HEK293 (cell line): Measurements from ENCODE around the gene NOS1AP.
A peak's percentile ranks its signal among the peaks of the same experiment; 100 is the strongest.

Experiments used
- BCL11A ChIP-seq: fragments of 450-650 bp; formaldehyde crosslinking; IDR thresholded peaks from 2 replicates; pipeline ENCODE4 v1.5.1; 2016; ENCODE audit warnings: low read depth, missing biosample characterization, missing genetic modification characterization
- GFI1B ChIP-seq: fragments of 450-650 bp; formaldehyde crosslinking; IDR thresholded peaks from 2 replicates; pipeline ENCODE4 v1.5.1; 2016; ENCODE audit warnings: missing biosample characterization, missing genetic modification characterization
- GLIS1 ChIP-seq: fragments of 450-650 bp; formaldehyde crosslinking; IDR thresholded peaks from 2 replicates; pipeline ENCODE4 v1.5.1; 2016; ENCODE audit warnings: missing biosample characterization, missing genetic modification characterization
- GLIS2 ChIP-seq: fragments of 450-650 bp; formaldehyde crosslinking; IDR thresholded peaks from 2 replicates; pipeline ENCODE4 v1.5.1; 2016; ENCODE audit warnings: missing biosample characterization, missing genetic modification characterization
- HOXD13 ChIP-seq: sonication (generic); formaldehyde crosslinking; IDR thresholded peaks from 2 replicates; pipeline ENCODE4 v1.8.0; 2022; ENCODE audit warnings: missing genetic modification reagents, borderline replicate concordance
- KLF7 ChIP-seq: fragments of 450-650 bp; formaldehyde crosslinking; IDR thresholded peaks from 2 replicates; pipeline ENCODE4 v1.5.1; 2016; ENCODE audit warnings: missing biosample characterization, missing genetic modification characterization, borderline replicate concordance
- TRIM28 ChIP-seq: IDR thresholded peaks from 2 replicates; pipeline ENCODE4 v1.6.1; 2011; ENCODE audit warnings: low read length, control low read depth, borderline replicate concordance
- YY2 ChIP-seq: fragments of 450-650 bp; formaldehyde crosslinking; IDR thresholded peaks from 2 replicates; pipeline ENCODE4 v1.5.1; 2016; ENCODE audit warnings: missing biosample characterization, missing genetic modification characterization
- ZEB2 ChIP-seq: fragments of 450-650 bp; formaldehyde crosslinking; IDR thresholded peaks from 2 replicates; pipeline ENCODE4 v1.5.1; 2016; ENCODE audit warnings: missing biosample characterization, missing genetic modification characterization
- ZNF132 ChIP-seq: fragments of 450-650 bp; formaldehyde crosslinking; IDR thresholded peaks from 2 replicates; pipeline ENCODE4 v1.5.1; 2017; ENCODE audit warnings: missing biosample characterization, missing genetic modification characterization, borderline replicate concordance
- ZNF175 ChIP-seq: fragments of 450-650 bp; formaldehyde crosslinking; IDR thresholded peaks from 2 replicates; pipeline ENCODE4 v1.5.1; 2016; ENCODE audit warnings: missing biosample characterization, missing genetic modification characterization
- ZNF23 ChIP-seq: fragments of 450-650 bp; formaldehyde crosslinking; IDR thresholded peaks from 2 replicates; pipeline ENCODE4 v1.5.1; 2016; ENCODE audit warnings: missing biosample characterization, missing genetic modification characterization, borderline replicate concordance
- ZNF239 ChIP-seq: fragments of 450-650 bp; formaldehyde crosslinking; IDR thresholded peaks from 2 replicates; pipeline ENCODE4 v1.5.1; 2016; ENCODE audit warnings: missing biosample characterization, missing genetic modification characterization
- ZNF266 ChIP-seq: fragments of 450-650 bp; formaldehyde crosslinking; IDR thresholded peaks from 2 replicates; pipeline ENCODE4 v1.5.1; 2016; ENCODE audit warnings: missing biosample characterization, missing genetic modification characterization, low read depth
- ZNF280C ChIP-seq: fragments of 450-650 bp; formaldehyde crosslinking; IDR thresholded peaks from 2 replicates; pipeline ENCODE4 v1.5.1; 2016; ENCODE audit warnings: missing biosample characterization, missing genetic modification characterization
- ZNF292 ChIP-seq: fragments of 450-650 bp; formaldehyde crosslinking; IDR thresholded peaks from 2 replicates; pipeline ENCODE4 v1.5.1; 2016; ENCODE audit warnings: low read depth, missing biosample characterization, missing genetic modification characterization, borderline replicate concordance
- ZNF311 ChIP-seq: fragments of 450-650 bp; formaldehyde crosslinking; IDR thresholded peaks from 2 replicates; pipeline ENCODE4 v1.5.1; 2017; ENCODE audit warnings: missing biosample characterization, missing genetic modification characterization, borderline replicate concordance
- ZNF335 ChIP-seq: fragments of 450-650 bp; formaldehyde crosslinking; conservative IDR thresholded peaks from 2 replicates; pipeline ENCODE4 v1.5.1; 2016; ENCODE audit warnings: missing biosample characterization, missing genetic modification characterization
- ZNF37A ChIP-seq: fragments of 450-650 bp; IDR thresholded peaks from 2 replicates; pipeline ENCODE4 v1.5.1; 2018; ENCODE audit warnings: missing biosample characterization, missing genetic modification characterization
- ZNF394 ChIP-seq: fragments of 450-650 bp; formaldehyde crosslinking; IDR thresholded peaks from 2 replicates; pipeline ENCODE4 v1.5.1; 2016; ENCODE audit warnings: missing biosample characterization, missing genetic modification characterization, mild to moderate bottlenecking, moderate library complexity, borderline replicate concordance
- ZNF416 ChIP-seq: fragments of 450-650 bp; formaldehyde crosslinking; IDR thresholded peaks from 2 replicates; pipeline ENCODE4 v1.5.1; 2016; ENCODE audit warnings: missing biosample characterization, missing genetic modification characterization
- ZNF433 ChIP-seq: fragments of 450-650 bp; formaldehyde crosslinking; IDR thresholded peaks from 2 replicates; pipeline ENCODE4 v1.5.1; 2016; ENCODE audit warnings: missing biosample characterization, missing genetic modification characterization, low read depth
- ZNF626 ChIP-seq: fragments of 450-650 bp; sonication (Bioruptor Pico); formaldehyde crosslinking; IDR thresholded peaks from 2 replicates; pipeline ENCODE4 v1.5.1; 2018; ENCODE audit warnings: missing biosample characterization, missing genetic modification characterization, inconsistent platforms
- ZNF707 ChIP-seq: fragments of 450-650 bp; formaldehyde crosslinking; IDR thresholded peaks from 2 replicates; pipeline ENCODE4 v1.5.1; 2016; ENCODE audit warnings: missing biosample characterization, missing genetic modification characterization
- ZNF777 ChIP-seq: fragments of 450-650 bp; formaldehyde crosslinking; IDR thresholded peaks from 2 replicates; pipeline ENCODE4 v1.5.1; 2017; ENCODE audit warnings: missing biosample characterization, missing genetic modification characterization, borderline replicate concordance
- ZNF792 ChIP-seq: fragments of 450-650 bp; formaldehyde crosslinking; IDR thresholded peaks from 2 replicates; pipeline ENCODE4 v1.5.1; 2016; ENCODE audit warnings: missing biosample characterization, missing genetic modification characterization
- ZSCAN18 ChIP-seq: fragments of 450-650 bp; formaldehyde crosslinking; IDR thresholded peaks from 2 replicates; pipeline ENCODE4 v1.5.1; 2016; ENCODE audit warnings: missing biosample characterization, missing genetic modification characterization
- TF ChIP-seq, protein P1 (sequence below): fragments of 450-650 bp; formaldehyde crosslinking; IDR thresholded peaks from 2 replicates; pipeline ENCODE4 v1.5.1; 2016; ENCODE audit warnings: missing biosample characterization, missing genetic modification characterization
- TF ChIP-seq, protein P2 (sequence below): fragments of 450-650 bp; formaldehyde crosslinking; IDR thresholded peaks from 2 replicates; pipeline ENCODE4 v1.5.1; 2016; ENCODE audit warnings: missing biosample characterization, missing genetic modification characterization, borderline replicate concordance
- TF ChIP-seq, protein P3 (sequence below): fragments of 450-650 bp; formaldehyde crosslinking; IDR thresholded peaks from 2 replicates; pipeline ENCODE4 v1.5.1; 2016; ENCODE audit warnings: missing biosample characterization, missing genetic modification characterization

NOS1AP gene

GRCh38 chr1:162349635-162350330 lies 280.3 kb downstream of the NOS1AP start (continued):
- TF ChIP-seq, protein P1, sequence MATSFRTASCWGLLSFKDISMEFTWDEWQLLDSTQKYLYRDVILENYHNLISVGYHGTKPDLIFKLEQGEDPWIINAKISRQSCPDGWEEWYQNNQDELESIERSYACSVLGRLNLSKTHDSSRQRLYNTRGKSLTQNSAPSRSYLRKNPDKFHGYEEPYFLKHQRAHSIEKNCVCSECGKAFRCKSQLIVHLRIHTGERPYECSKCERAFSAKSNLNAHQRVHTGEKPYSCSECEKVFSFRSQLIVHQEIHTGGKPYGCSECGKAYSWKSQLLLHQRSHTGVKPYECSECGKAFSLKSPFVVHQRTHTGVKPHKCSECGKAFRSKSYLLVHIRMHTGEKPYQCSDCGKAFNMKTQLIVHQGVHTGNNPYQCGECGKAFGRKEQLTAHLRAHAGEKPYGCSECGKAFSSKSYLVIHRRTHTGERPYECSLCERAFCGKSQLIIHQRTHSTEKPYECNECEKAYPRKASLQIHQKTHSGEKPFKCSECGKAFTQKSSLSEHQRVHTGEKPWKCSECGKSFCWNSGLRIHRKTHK (tag by site-specific recombination), result no peak
- TF ChIP-seq ZNF777 (tag by site-specific recombination), result no peak
- peak; percentile 35; the same call in 1 of the 2 replicates for TF ChIP-seq ZNF394
- TF ChIP-seq TRIM28, result peak; percentile 94
- TF ChIP-seq ZNF792, result peak; percentile 20; the same call in 1 of the 2 replicates
- no peak for TF ChIP-seq ZNF175 (tag by site-specific recombination)
- TF ChIP-seq ZEB2 (tag by site-specific recombination), result 0 out of 2 replicates have a peak, but pooled peaks have one; percentile 24
- no peak for TF ChIP-seq ZNF416 (tag by site-specific recombination)
- TF ChIP-seq ZNF311, result no peak
- TF ChIP-seq GLIS1 (tag by site-specific recombination), result no peak
- peak; percentile 25; the same call in 1 of the 2 replicates for TF ChIP-seq ZNF335
- TF ChIP-seq ZNF266 (tag by site-specific recombination), result no peak
- TF ChIP-seq ZNF239, result no peak
- TF ChIP-seq ZNF132 (tag by site-specific recombination), result no peak
- no peak for TF ChIP-seq HOXD13 (CRISPR knock-in tag)
- TF ChIP-seq GFI1B, result no peak
- TF ChIP-seq KLF7 (tag by site-specific recombination), result no peak
- TF ChIP-seq ZNF280C (tag by site-specific recombination), result no peak
- TF ChIP-seq, protein P2, sequence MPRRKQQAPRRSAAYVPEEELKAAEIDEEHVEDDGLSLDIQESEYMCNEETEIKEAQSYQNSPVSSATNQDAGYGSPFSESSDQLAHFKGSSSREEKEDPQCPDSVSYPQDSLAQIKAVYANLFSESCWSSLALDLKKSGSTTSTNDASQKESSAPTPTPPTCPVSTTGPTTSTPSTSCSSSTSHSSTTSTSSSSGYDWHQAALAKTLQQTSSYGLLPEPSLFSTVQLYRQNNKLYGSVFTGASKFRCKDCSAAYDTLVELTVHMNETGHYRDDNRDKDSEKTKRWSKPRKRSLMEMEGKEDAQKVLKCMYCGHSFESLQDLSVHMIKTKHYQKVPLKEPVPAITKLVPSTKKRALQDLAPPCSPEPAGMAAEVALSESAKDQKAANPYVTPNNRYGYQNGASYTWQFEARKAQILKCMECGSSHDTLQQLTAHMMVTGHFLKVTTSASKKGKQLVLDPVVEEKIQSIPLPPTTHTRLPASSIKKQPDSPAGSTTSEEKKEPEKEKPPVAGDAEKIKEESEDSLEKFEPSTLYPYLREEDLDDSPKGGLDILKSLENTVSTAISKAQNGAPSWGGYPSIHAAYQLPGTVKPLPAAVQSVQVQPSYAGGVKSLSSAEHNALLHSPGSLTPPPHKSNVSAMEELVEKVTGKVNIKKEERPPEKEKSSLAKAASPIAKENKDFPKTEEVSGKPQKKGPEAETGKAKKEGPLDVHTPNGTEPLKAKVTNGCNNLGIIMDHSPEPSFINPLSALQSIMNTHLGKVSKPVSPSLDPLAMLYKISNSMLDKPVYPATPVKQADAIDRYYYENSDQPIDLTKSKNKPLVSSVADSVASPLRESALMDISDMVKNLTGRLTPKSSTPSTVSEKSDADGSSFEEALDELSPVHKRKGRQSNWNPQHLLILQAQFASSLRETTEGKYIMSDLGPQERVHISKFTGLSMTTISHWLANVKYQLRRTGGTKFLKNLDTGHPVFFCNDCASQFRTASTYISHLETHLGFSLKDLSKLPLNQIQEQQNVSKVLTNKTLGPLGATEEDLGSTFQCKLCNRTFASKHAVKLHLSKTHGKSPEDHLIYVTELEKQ (tag by site-specific recombination), result no peak
- no peak for TF ChIP-seq ZSCAN18 (tag by site-specific recombination)
- no peak for TF ChIP-seq BCL11A
- TF ChIP-seq YY2 (tag by site-specific recombination), result no peak
- no peak for TF ChIP-seq ZNF23
- TF ChIP-seq, protein P3, sequence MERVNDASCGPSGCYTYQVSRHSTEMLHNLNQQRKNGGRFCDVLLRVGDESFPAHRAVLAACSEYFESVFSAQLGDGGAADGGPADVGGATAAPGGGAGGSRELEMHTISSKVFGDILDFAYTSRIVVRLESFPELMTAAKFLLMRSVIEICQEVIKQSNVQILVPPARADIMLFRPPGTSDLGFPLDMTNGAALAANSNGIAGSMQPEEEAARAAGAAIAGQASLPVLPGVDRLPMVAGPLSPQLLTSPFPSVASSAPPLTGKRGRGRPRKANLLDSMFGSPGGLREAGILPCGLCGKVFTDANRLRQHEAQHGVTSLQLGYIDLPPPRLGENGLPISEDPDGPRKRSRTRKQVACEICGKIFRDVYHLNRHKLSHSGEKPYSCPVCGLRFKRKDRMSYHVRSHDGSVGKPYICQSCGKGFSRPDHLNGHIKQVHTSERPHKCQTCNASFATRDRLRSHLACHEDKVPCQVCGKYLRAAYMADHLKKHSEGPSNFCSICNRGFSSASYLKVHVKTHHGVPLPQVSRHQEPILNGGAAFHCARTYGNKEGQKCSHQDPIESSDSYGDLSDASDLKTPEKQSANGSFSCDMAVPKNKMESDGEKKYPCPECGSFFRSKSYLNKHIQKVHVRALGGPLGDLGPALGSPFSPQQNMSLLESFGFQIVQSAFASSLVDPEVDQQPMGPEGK (tag by site-specific recombination), result no peak
- no peak for TF ChIP-seq ZNF707
- no peak for TF ChIP-seq ZNF292 (tag by site-specific recombination)
- TF ChIP-seq ZNF37A (tag by site-specific recombination), result no peak
- no peak for TF ChIP-seq ZNF626 (tag by site-specific recombination)
- TF ChIP-seq ZNF433, result no peak
- TF ChIP-seq GLIS2 (tag by site-specific recombination), result no peak
